MM.1S (cell line): ENCODE data around the gene GPRIN3.

Experiments used
- DNase-seq: peaks from one replicate; pipeline ENCODE4 v3.0.0-alpha.2; 2015
- H2AFZ ChIP-seq: fragments of 300-600 bp; sonication (generic); 2 replicates; pipeline ENCODE4 v1.6.0; 2016; ENCODE audit warnings: antibody characterized with exemption, low read length
- H3F3A ChIP-seq: fragments of 300-600 bp; sonication (generic); 2 replicates; pipeline ENCODE4 v1.6.1; 2016; ENCODE audit warnings: mild to moderate bottlenecking, antibody characterized with exemption, low read length, moderate library complexity, mixed read lengths; ENCODE audit not compliant: insufficient read depth
- H3K27ac ChIP-seq: fragments of 300-600 bp; sonication (generic); 2 replicates; pipeline ENCODE4 v1.5.1; 2016; ENCODE audit warnings: mild to moderate bottlenecking, low read length
- H3K27me3 ChIP-seq: fragments of 300-600 bp; sonication (generic); replicated peaks from 2 replicates; pipeline ENCODE4 v1.6.0; 2016; ENCODE audit warnings: low read length; ENCODE audit not compliant: insufficient read depth
- H3K36me3 ChIP-seq: fragments of 300-600 bp; sonication (generic); replicated peaks from 2 replicates; pipeline ENCODE4 v1.6.1; 2016; ENCODE audit warnings: mild to moderate bottlenecking, low read length, mixed read lengths; ENCODE audit not compliant: insufficient read depth
- H3K4me1 ChIP-seq: fragments of 300-600 bp; sonication (generic); 2 replicates; pipeline ENCODE4 v1.6.1; 2016; ENCODE audit warnings: low read length, mixed read lengths
- H3K4me2 ChIP-seq: fragments of 300-600 bp; sonication (generic); 2 replicates; pipeline ENCODE4 v1.6.0; 2016; ENCODE audit warnings: low read depth, low read length
- H3K4me3 ChIP-seq: fragments of 300-600 bp; sonication (generic); 2 replicates; pipeline ENCODE4 v1.5.1; 2016; ENCODE audit warnings: low read length, mixed read lengths
- H3K79me2 ChIP-seq: fragments of 300-600 bp; sonication (generic); 2 replicates; pipeline ENCODE4 v1.6.1; 2016; ENCODE audit warnings: mixed run types, low read length, mixed read lengths
- H3K9ac ChIP-seq: fragments of 300-600 bp; sonication (generic); 2 replicates; pipeline ENCODE4 v1.6.1; 2016; ENCODE audit warnings: low read length, mixed read lengths
- H3K9me2 ChIP-seq: fragments of 300-600 bp; sonication (generic); replicated peaks from 2 replicates; pipeline ENCODE4 v1.6.1; 2016; ENCODE audit warnings: mild to moderate bottlenecking, low read length, mixed read lengths; ENCODE audit not compliant: insufficient read depth
- H3K9me3 ChIP-seq: fragments of 300-600 bp; sonication (generic); replicated peaks from 2 replicates; pipeline ENCODE4 v1.6.1; 2016; ENCODE audit warnings: mild to moderate bottlenecking, low read length, mixed read lengths; ENCODE audit not compliant: insufficient read depth
- H4K20me1 ChIP-seq: fragments of 300-600 bp; sonication (generic); 2 replicates; pipeline ENCODE4 v1.6.1; 2016; ENCODE audit warnings: mild to moderate bottlenecking, low read length, moderate library complexity, mixed read lengths; ENCODE audit not compliant: insufficient read depth
- EZH2 ChIP-seq: fragments of 300-600 bp; sonication (generic); optimal IDR thresholded peaks from 2 replicates; pipeline ENCODE3; 2017; ENCODE audit warnings: low read depth, mild to moderate bottlenecking, antibody characterized with exemption, low read length, mixed read lengths
- EZH2phosphoT487 ChIP-seq: fragments of 300-600 bp; sonication (generic); IDR thresholded peaks from 2 replicates; pipeline ENCODE4 v1.6.1; 2018; ENCODE audit warnings: antibody characterized with exemption, low read length
- TF ChIP-seq, protein P1 (sequence below): fragments of 300-600 bp; sonication (generic); IDR thresholded peaks from 2 replicates; pipeline ENCODE4 v1.5.1; 2016; ENCODE audit warnings: antibody characterized with exemption, low read length, mixed read lengths

The GPRIN3 gene

DNA sequence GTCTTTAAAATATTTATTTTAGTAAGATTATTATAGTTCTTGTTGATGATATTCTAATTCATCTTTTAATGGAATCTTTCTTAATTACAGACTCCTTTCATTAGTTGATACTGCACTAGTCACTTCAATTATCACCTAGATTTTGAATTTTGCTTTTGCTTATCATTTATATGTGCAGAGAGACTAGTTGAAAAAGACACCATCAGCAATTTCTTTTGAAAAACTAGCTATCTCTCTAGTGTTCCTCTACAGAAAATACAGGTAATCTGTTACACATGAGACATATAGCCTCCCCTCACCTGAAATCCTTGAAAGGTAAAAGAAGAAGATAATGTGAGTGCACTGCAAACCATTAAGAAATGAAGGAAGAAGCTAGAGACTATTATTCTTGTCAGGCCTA is 31.3 kb downstream of the GPRIN3 start:
- Histone ChIP-seq H3F3A (peaks cover 15% of the 10 kb centered on the region), H3K9me3 (no peaks in the 10 kb centered on the region), H3K4me1 (peaks cover 42% of the 10 kb centered on the region), H3K9ac (no peak overlapping the region), H2AFZ (no peak overlapping the region), H4K20me1 (peaks cover 72% of the 10 kb centered on the region), H3K36me3 (peaks cover 22% of the 10 kb centered on the region), H3K4me3 (no peak overlapping the region), H3K27me3 (no peaks in the 10 kb centered on the region), H3K4me2 (no peak overlapping the region), H3K79me2 (peaks cover 100% of the 10 kb centered on the region), H3K27ac (no peak overlapping the region), H3K9me2 (no peaks in the 10 kb centered on the region)
- TF ChIP-seq EZH2phosphoT487 (no peak), EZH2 (no peak)
- TF ChIP-seq, protein P1, sequence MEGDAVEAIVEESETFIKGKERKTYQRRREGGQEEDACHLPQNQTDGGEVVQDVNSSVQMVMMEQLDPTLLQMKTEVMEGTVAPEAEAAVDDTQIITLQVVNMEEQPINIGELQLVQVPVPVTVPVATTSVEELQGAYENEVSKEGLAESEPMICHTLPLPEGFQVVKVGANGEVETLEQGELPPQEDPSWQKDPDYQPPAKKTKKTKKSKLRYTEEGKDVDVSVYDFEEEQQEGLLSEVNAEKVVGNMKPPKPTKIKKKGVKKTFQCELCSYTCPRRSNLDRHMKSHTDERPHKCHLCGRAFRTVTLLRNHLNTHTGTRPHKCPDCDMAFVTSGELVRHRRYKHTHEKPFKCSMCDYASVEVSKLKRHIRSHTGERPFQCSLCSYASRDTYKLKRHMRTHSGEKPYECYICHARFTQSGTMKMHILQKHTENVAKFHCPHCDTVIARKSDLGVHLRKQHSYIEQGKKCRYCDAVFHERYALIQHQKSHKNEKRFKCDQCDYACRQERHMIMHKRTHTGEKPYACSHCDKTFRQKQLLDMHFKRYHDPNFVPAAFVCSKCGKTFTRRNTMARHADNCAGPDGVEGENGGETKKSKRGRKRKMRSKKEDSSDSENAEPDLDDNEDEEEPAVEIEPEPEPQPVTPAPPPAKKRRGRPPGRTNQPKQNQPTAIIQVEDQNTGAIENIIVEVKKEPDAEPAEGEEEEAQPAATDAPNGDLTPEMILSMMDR: no peak
- no peak for DNase-seq

DNA sequence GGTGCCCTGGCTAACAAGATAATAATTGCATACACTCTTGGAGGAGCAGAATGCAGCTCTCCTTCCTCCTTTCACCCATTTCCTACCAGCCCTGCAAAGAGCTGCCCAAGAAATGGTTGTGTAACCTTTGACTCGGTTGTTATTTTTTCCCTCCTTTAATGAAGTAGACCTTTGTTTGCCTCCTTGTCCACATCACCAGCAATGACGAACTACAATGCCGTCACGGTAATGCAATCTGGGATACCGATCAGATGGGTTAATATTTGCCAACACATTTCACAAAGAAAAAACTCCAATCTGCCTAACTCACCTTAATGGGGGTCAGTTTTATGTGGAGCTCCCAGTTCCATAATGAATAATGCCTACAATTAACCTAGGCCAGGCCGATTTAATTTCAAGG is 32.0 kb downstream of the GPRIN3 start:
- no peak overlapping the region for H3K4me3 ChIP-seq
- peaks cover 49% of the 10 kb centered on the region for H3K4me1 ChIP-seq
- no peak overlapping the region for H3K9ac ChIP-seq
- H3K4me2 ChIP-seq: no peak overlapping the region
- no peaks in the 10 kb centered on the region for H3K9me2 ChIP-seq
- no peak overlapping the region for H3K27ac ChIP-seq
- H3K36me3 ChIP-seq: peaks cover 22% of the 10 kb centered on the region
- H3K9me3 ChIP-seq: no peaks in the 10 kb centered on the region
- H3K79me2 ChIP-seq: peaks cover 100% of the 10 kb centered on the region
- H2AFZ ChIP-seq: no peak overlapping the region
- H4K20me1 ChIP-seq: peaks cover 75% of the 10 kb centered on the region
- TF ChIP-seq EZH2: no peak
- TF ChIP-seq, protein P1: no peak
- peaks cover 15% of the 10 kb centered on the region for H3F3A ChIP-seq
- no peak for DNase-seq
- H3K27me3 ChIP-seq: no peaks in the 10 kb centered on the region

DNA sequence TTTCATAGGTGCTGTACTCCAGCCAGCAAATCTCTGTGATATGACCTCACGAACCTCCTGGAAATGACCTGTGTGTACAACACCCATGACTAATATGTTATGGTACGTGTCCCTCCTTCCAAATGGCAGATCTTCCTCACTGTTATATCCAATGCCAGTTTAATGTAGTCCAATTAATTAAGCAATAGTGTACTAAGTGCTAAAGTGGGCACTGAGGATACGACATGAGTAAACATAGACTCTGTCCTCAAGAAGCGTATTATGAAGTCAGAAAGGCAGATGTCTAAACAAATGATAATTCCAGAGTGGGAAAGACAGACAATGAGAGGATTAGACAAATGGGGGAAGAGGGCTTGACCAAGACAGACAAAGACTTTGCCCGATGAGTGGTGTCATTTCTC is 33.9 kb downstream of the GPRIN3 start:
- H3K4me1 ChIP-seq: peaks cover 48% of the 10 kb centered on the region
- no peak overlapping the region for H3K4me3 ChIP-seq
- H4K20me1 ChIP-seq: peaks cover 67% of the 10 kb centered on the region
- H3K27me3 ChIP-seq: no peaks in the 10 kb centered on the region
- no peak overlapping the region for H2AFZ ChIP-seq
- peaks cover 18% of the 10 kb centered on the region for H3K36me3 ChIP-seq
- no peaks in the 10 kb centered on the region for H3K9me2 ChIP-seq
- H3K27ac ChIP-seq: no peak overlapping the region
- H3K4me2 ChIP-seq: no peak overlapping the region
- no peak for TF ChIP-seq EZH2
- TF ChIP-seq, protein P1: no peak
- TF ChIP-seq EZH2phosphoT487: no peak
- no peak overlapping the region for H3K9ac ChIP-seq
- DNase-seq: no peak
- no peaks in the 10 kb centered on the region for H3K9me3 ChIP-seq
- peaks cover 13% of the 10 kb centered on the region for H3F3A ChIP-seq
- peaks cover 99% of the 10 kb centered on the region for H3K79me2 ChIP-seq
